ENCODE results near the gene MCOLN2. TPM values are rescaled to one million over a fixed set of nuclear protein-coding genes. Genes with fewer than 3 reads are reported as not detected.

The MCOLN2 gene
- total RNA-seq, 1 donor from 2014 or later, result 1.6 TPM

DNA sequence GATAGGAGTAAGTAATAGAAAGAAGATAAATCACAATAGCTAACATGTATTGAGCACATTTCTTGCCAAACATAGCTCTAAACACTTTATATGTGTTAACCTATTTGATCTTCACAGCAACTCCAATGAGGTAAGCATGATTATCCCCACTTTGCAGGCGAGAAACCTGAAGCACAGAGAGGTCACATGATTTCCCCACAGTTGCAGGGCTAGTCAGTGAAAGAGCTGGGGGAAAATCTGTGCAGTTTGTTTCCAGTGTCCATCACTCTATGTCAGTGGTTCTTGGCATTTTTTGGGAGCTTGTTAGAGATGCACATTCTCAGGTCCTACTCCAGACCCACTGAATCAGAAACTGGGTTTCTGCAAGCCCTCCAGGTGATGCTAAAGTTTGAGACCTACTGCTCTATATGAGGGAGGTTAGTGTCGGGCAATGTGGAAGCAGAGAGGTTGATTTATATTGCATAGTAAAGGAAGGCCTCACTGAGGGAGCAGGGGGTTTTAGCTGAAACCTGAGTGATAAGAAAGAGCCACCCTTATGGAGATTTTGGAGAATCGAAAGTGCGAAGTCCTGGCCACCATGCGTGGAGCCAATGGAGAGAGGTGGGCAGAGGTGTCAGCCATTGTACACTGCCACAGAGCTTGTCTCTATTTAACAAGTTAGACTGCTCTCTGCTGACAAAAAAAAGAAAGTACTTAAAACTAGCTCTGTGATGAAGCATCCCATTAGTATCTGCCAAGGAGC is 30.5 kb upstream of the MCOLN2 start:
- Histone ChIP-seq H4K20me1 (ENCODE audit: insufficient read depth, low read length) (no peaks in the 10 kb centered on the region), H3K4me2 (ENCODE audit: low read length) (no peak overlapping the region), H3K9ac (ENCODE audit: low read length) (no peak overlapping the region), H3K4me3 (ENCODE audit: insufficient read depth, low read depth, low read length) (no peak overlapping the region), H3K9me3 (ENCODE audit: insufficient read depth, low read depth, low read length) (no peaks in the 10 kb centered on the region), H2AFZ (ENCODE audit: low read depth, low read length) (no peak overlapping the region), H3K27ac (ENCODE audit: low read depth, low read length) (no peak overlapping the region), H3K79me2 (ENCODE audit: insufficient read depth, low read length) (no peaks in the 10 kb centered on the region), H3K27me3 (ENCODE audit: insufficient read depth, low read length) (peaks cover 2% of the 10 kb centered on the region), H3K36me3 (ENCODE audit: insufficient read depth, low read length) (no peaks in the 10 kb centered on the region), H3K4me1 (ENCODE audit: insufficient read depth, low read length) (no peaks in the 10 kb centered on the region)
- no peak for DNase-seq (ENCODE audit: low read depth)
- TF ChIP-seq, protein P1, sequence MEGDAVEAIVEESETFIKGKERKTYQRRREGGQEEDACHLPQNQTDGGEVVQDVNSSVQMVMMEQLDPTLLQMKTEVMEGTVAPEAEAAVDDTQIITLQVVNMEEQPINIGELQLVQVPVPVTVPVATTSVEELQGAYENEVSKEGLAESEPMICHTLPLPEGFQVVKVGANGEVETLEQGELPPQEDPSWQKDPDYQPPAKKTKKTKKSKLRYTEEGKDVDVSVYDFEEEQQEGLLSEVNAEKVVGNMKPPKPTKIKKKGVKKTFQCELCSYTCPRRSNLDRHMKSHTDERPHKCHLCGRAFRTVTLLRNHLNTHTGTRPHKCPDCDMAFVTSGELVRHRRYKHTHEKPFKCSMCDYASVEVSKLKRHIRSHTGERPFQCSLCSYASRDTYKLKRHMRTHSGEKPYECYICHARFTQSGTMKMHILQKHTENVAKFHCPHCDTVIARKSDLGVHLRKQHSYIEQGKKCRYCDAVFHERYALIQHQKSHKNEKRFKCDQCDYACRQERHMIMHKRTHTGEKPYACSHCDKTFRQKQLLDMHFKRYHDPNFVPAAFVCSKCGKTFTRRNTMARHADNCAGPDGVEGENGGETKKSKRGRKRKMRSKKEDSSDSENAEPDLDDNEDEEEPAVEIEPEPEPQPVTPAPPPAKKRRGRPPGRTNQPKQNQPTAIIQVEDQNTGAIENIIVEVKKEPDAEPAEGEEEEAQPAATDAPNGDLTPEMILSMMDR (IDR thresholded peaks at IDR 0.05; ENCODE audit: insufficient read depth, low read depth, low read length), result no peak
- no peak for TF ChIP-seq EZH2 (IDR thresholded peaks at IDR 0.05; ENCODE audit: insufficient read depth, low read length)
- no peaks in the 10 kb centered on the region for H3K9me3 Mint-ChIP-seq (ENCODE audit: unreplicated experiment)
- H3K27ac Mint-ChIP-seq (ENCODE audit: unreplicated experiment), result no peak overlapping the region
- no peak for FAIRE-seq
- no peak overlapping the region for H3K4me3 Mint-ChIP-seq (ENCODE audit: unreplicated experiment)
- no peaks in the 10 kb centered on the region for H3K4me1 Mint-ChIP-seq (ENCODE audit: low read depth, unreplicated experiment)
- no peaks in the 10 kb centered on the region for H3K36me3 Mint-ChIP-seq (ENCODE audit: low read depth, unreplicated experiment)
- no peaks in the 10 kb centered on the region for H3K27me3 Mint-ChIP-seq (ENCODE audit: low read depth, unreplicated experiment)

DNA sequence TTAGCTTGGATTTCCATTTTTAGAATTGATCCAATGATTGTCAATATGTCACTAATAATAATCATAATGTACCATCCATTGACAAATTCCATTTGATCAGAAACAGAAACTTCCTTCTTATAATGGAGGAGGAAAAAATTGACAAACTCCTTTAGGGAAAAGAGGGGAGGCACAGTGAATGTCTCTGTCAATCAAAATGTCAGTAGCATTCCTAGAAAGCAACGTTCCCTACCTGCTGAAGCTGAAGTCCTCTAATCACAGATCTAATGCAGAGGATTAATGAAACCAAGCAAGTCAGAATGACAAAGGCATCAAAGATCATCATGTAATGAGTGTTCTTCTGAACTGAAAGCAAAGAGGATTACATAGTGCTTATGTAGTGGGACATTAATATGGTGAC is 29.0 kb upstream of the MCOLN2 start:
- Mint-ChIP-seq H3K9me3 (ENCODE audit: unreplicated experiment) (no peaks in the 10 kb centered on the region), H3K4me1 (ENCODE audit: low read depth, unreplicated experiment) (no peaks in the 10 kb centered on the region), H3K36me3 (ENCODE audit: low read depth, unreplicated experiment) (no peaks in the 10 kb centered on the region), H3K27me3 (ENCODE audit: low read depth, unreplicated experiment) (no peaks in the 10 kb centered on the region), H3K4me3 (ENCODE audit: unreplicated experiment) (no peak overlapping the region), H3K27ac (ENCODE audit: unreplicated experiment) (no peak overlapping the region)
- Histone ChIP-seq H3K79me2 (ENCODE audit: insufficient read depth, low read length) (no peaks in the 10 kb centered on the region), H3K36me3 (ENCODE audit: insufficient read depth, low read length) (no peaks in the 10 kb centered on the region), H3K9me3 (ENCODE audit: insufficient read depth, low read depth, low read length) (no peaks in the 10 kb centered on the region), H3K27me3 (ENCODE audit: insufficient read depth, low read length) (peaks cover 9% of the 10 kb centered on the region), H3K4me3 (ENCODE audit: insufficient read depth, low read depth, low read length) (no peak overlapping the region), H4K20me1 (ENCODE audit: insufficient read depth, low read length) (no peaks in the 10 kb centered on the region), H2AFZ (ENCODE audit: low read depth, low read length) (no peak overlapping the region), H3K4me2 (ENCODE audit: low read length) (no peak overlapping the region), H3K27ac (ENCODE audit: low read depth, low read length) (no peak overlapping the region), H3K4me1 (ENCODE audit: insufficient read depth, low read length) (no peaks in the 10 kb centered on the region), H3K9ac (ENCODE audit: low read length) (no peak overlapping the region)
- TF ChIP-seq EZH2 (IDR thresholded peaks at IDR 0.05; ENCODE audit: insufficient read depth, low read length), result no peak
- TF ChIP-seq, protein P1 (IDR thresholded peaks at IDR 0.05; ENCODE audit: insufficient read depth, low read depth, low read length), result no peak
- DNase-seq (ENCODE audit: low read depth), result no peak
- no peak for FAIRE-seq

DNA sequence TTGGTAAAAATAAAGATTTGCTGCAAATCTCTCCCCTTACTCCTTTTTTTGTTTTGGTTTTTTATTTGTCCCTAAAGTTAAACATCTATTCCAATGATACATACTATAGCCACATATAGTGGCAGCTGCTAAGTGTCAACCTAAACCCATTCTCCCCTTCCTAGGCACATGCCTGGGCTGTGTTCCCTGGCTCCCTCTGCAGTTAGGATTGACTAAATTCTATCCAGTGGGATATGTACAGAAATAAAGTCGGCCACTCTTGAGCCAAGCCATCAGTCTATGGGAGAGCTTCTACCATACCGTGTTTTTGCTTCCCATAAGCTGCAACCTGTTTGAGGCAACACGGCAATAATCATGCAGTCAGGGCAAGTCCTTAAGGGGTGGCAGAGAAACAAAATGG is 27.8 kb upstream of the MCOLN2 start:
- Histone ChIP-seq H3K36me3 (ENCODE audit: insufficient read depth, low read length) (no peaks in the 10 kb centered on the region), H4K20me1 (ENCODE audit: insufficient read depth, low read length) (no peaks in the 10 kb centered on the region), H2AFZ (ENCODE audit: low read depth, low read length) (no peak overlapping the region), H3K9ac (ENCODE audit: low read length) (no peak overlapping the region), H3K9me3 (ENCODE audit: insufficient read depth, low read depth, low read length) (no peaks in the 10 kb centered on the region), H3K4me2 (ENCODE audit: low read length) (no peak overlapping the region), H3K27ac (ENCODE audit: low read depth, low read length) (no peak overlapping the region), H3K4me3 (ENCODE audit: insufficient read depth, low read depth, low read length) (no peak overlapping the region), H3K4me1 (ENCODE audit: insufficient read depth, low read length) (no peaks in the 10 kb centered on the region), H3K79me2 (ENCODE audit: insufficient read depth, low read length) (no peaks in the 10 kb centered on the region), H3K27me3 (ENCODE audit: insufficient read depth, low read length) (peaks cover 12% of the 10 kb centered on the region)
- Mint-ChIP-seq H3K36me3 (ENCODE audit: low read depth, unreplicated experiment) (no peaks in the 10 kb centered on the region), H3K4me3 (ENCODE audit: unreplicated experiment) (no peak overlapping the region), H3K27ac (ENCODE audit: unreplicated experiment) (no peak overlapping the region), H3K9me3 (ENCODE audit: unreplicated experiment) (no peaks in the 10 kb centered on the region), H3K4me1 (ENCODE audit: low read depth, unreplicated experiment) (no peaks in the 10 kb centered on the region), H3K27me3 (ENCODE audit: low read depth, unreplicated experiment) (no peaks in the 10 kb centered on the region)
- TF ChIP-seq, protein P1 (IDR thresholded peaks at IDR 0.05; ENCODE audit: insufficient read depth, low read depth, low read length), result no peak
- TF ChIP-seq EZH2 (IDR thresholded peaks at IDR 0.05; ENCODE audit: insufficient read depth, low read length), result no peak
- DNase-seq (ENCODE audit: low read depth) (no peak), FAIRE-seq (no peak)

Measured in astrocyte (in vitro differentiated cells and primary cell).